ENCODE measurements around the gene RFPL3. TPM values are rescaled to one million over a fixed set of nuclear protein-coding genes. Genes with fewer than 3 reads are reported as not detected.

RFPL3 gene
- total and polyA plus RNA-seq, 2 donors (not counting 1 experiment from before 2014, with no cell fraction given), result not detected

- Histone ChIP-seq H3K36me3 (ENCODE audit: control insufficient read depth, insufficient read depth, low read length) (peaks cover 6% of the 10 kb centered on the region), H3K79me2 (ENCODE audit: control insufficient read depth, insufficient read depth, low read length) (no peaks in the 10 kb centered on the region), H3K4me3 (replicated peaks in 1 of 4; ENCODE audit: control extremely low read depth in 1 of 4, insufficient read depth in 1 of 4, low read depth in 3 of 4, low read length in 4 of 4) (no peak overlapping the region), H3K9me3 (ENCODE audit: control insufficient read depth, insufficient read depth, low read depth, low read length) (no peaks in the 10 kb centered on the region), H4K20me1 (ENCODE audit: control insufficient read depth, extremely low read depth, insufficient read depth, low read length) (no peaks in the 10 kb centered on the region), H3K27me3 (ENCODE audit: control insufficient read depth, insufficient read depth, low read length) (no peaks in the 10 kb centered on the region), H2AFZ (ENCODE audit: low read length) (no peak overlapping the region), H3K9ac (ENCODE audit: insufficient read depth, low read length) (no peak overlapping the region), H3K4me2 (ENCODE audit: extremely low read depth, insufficient read depth, low read length) (no peak overlapping the region), H3K27ac (ENCODE audit: insufficient read depth, low read length) (no peak overlapping the region), H3K4me1 (ENCODE audit: control insufficient read depth, extremely low read depth, insufficient read depth, low read length) (no peaks in the 10 kb centered on the region)
- TF ChIP-seq EZH2 (IDR thresholded peaks at IDR 0.05; ENCODE audit: low read length, missing control alignments), result no peak
- TF ChIP-seq CTCF (conservative IDR thresholded peaks at IDR 0.05 in 1 of 2, IDR thresholded peaks at IDR 0.05 in 1 of 2; ENCODE audit: low read depth in 1 of 2, low read length in 2 of 2), result peak; percentile 35 to 47
- peak in 1 of 2 donors; percentile 16 for DNase-seq (ENCODE audit: low read depth in 2 of 2)
These were observed 32.0 kb downstream of the RFPL3 start for GRCh38 chr22:32389685-32390084.

- no peak for TF ChIP-seq EZH2 (IDR thresholded peaks at IDR 0.05; ENCODE audit: low read length, missing control alignments)
- TF ChIP-seq CTCF (conservative IDR thresholded peaks at IDR 0.05 in 1 of 2, IDR thresholded peaks at IDR 0.05 in 1 of 2; ENCODE audit: low read depth in 1 of 2, low read length in 2 of 2), result no peak
- Histone ChIP-seq H3K36me3 (ENCODE audit: control insufficient read depth, insufficient read depth, low read length) (peaks cover 7% of the 10 kb centered on the region), H2AFZ (ENCODE audit: low read length) (no peak overlapping the region), H3K27me3 (ENCODE audit: control insufficient read depth, insufficient read depth, low read length) (no peaks in the 10 kb centered on the region), H3K9ac (ENCODE audit: insufficient read depth, low read length) (no peak overlapping the region), H4K20me1 (ENCODE audit: control insufficient read depth, extremely low read depth, insufficient read depth, low read length) (no peaks in the 10 kb centered on the region), H3K4me2 (ENCODE audit: extremely low read depth, insufficient read depth, low read length) (no peak overlapping the region), H3K79me2 (ENCODE audit: control insufficient read depth, insufficient read depth, low read length) (no peaks in the 10 kb centered on the region), H3K9me3 (ENCODE audit: control insufficient read depth, insufficient read depth, low read depth, low read length) (no peaks in the 10 kb centered on the region), H3K4me1 (ENCODE audit: control insufficient read depth, extremely low read depth, insufficient read depth, low read length) (no peaks in the 10 kb centered on the region), H3K27ac (ENCODE audit: insufficient read depth, low read length) (no peak overlapping the region), H3K4me3 (replicated peaks in 1 of 4; ENCODE audit: control extremely low read depth in 1 of 4, insufficient read depth in 1 of 4, low read depth in 3 of 4, low read length in 4 of 4) (no peak overlapping the region)
- no peak for DNase-seq (ENCODE audit: low read depth in 2 of 2)
These were observed 37.4 kb downstream of the RFPL3 start for GRCh38 chr22:32395107-32395506.

GRCh38 chr22:32396255-32396654 is 38.6 kb downstream of the RFPL3 start:
- H3K4me2 ChIP-seq (ENCODE audit: extremely low read depth, insufficient read depth, low read length), result no peak overlapping the region
- no peak overlapping the region for H2AFZ ChIP-seq (ENCODE audit: low read length)
- H4K20me1 ChIP-seq (ENCODE audit: control insufficient read depth, extremely low read depth, insufficient read depth, low read length), result no peaks in the 10 kb centered on the region
- H3K79me2 ChIP-seq (ENCODE audit: control insufficient read depth, insufficient read depth, low read length), result no peaks in the 10 kb centered on the region
- H3K4me3 ChIP-seq (replicated peaks in 1 of 4; ENCODE audit: control extremely low read depth in 1 of 4, insufficient read depth in 1 of 4, low read depth in 3 of 4, low read length in 4 of 4), result no peak overlapping the region
- no peak overlapping the region for H3K9ac ChIP-seq (ENCODE audit: insufficient read depth, low read length)
- H3K27me3 ChIP-seq (ENCODE audit: control insufficient read depth, insufficient read depth, low read length), result no peaks in the 10 kb centered on the region
- H3K4me1 ChIP-seq (ENCODE audit: control insufficient read depth, extremely low read depth, insufficient read depth, low read length), result no peaks in the 10 kb centered on the region
- peaks cover 10% of the 10 kb centered on the region for H3K36me3 ChIP-seq (ENCODE audit: control insufficient read depth, insufficient read depth, low read length)
- H3K9me3 ChIP-seq (ENCODE audit: control insufficient read depth, insufficient read depth, low read depth, low read length), result no peaks in the 10 kb centered on the region
- no peak for DNase-seq (ENCODE audit: low read depth in 2 of 2)
- no peak overlapping the region for H3K27ac ChIP-seq (ENCODE audit: insufficient read depth, low read length)
- TF ChIP-seq CTCF (conservative IDR thresholded peaks at IDR 0.05 in 1 of 2, IDR thresholded peaks at IDR 0.05 in 1 of 2; ENCODE audit: low read depth in 1 of 2, low read length in 2 of 2), result no peak

Measured in fibroblast of lung (primary cell).